HL-60 (cell line): Measurements from ENCODE around the gene SDF4.
"Not testable (repeated sequence)": the region's sequence is repeated elsewhere in the genome, so short reads cannot be mapped to it uniquely, and the experiment has no call there.

Source experiments
- DNase-seq, 2 experiments: peaks; one replicate each; pipeline ENCODE4 v3.0.0-alpha.2; 2010 to 2020; ENCODE audit warnings: low read depth in 1 of 2, low spot score in 1 of 2
- H3K27ac ChIP-seq: fragments of 250-450 bp; sonication (Bioruptor Pico); replicated peaks from 2 replicates; pipeline ENCODE4 v1.5.1; 2020; ENCODE audit warnings: mild to moderate bottlenecking, moderate library complexity
- H3K27me3 ChIP-seq: fragments of 250-450 bp; sonication (Bioruptor Pico); 2 replicates; pipeline ENCODE4 v1.5.1; 2021; ENCODE audit warnings: mild to moderate bottlenecking, moderate library complexity; ENCODE audit not compliant: insufficient read depth, poor library complexity, severe bottlenecking
- H3K4me3 ChIP-seq: replicated peaks from 2 replicates; pipeline ENCODE4 v1.5.1; 2011; ENCODE audit warnings: mild to moderate bottlenecking, control low read depth, low read length; ENCODE audit not compliant: insufficient read depth
- GABPA ChIP-seq: IDR thresholded peaks from 2 replicates; pipeline ENCODE4 v1.6.1; 2012; ENCODE audit warnings: low read depth
- POLR2AphosphoS5 ChIP-seq: IDR thresholded peaks from 2 replicates; pipeline ENCODE4 v1.6.1; 2012; ENCODE audit warnings: low read depth
- SPI1 ChIP-seq: IDR thresholded peaks from 2 replicates; pipeline ENCODE4 v1.6.1; 2012; ENCODE audit warnings: low read depth, mild to moderate bottlenecking, borderline replicate concordance
- TF ChIP-seq, protein P1 (sequence below): IDR thresholded peaks from one replicate; pipeline ENCODE4 v1.5.1; 2011; ENCODE audit warnings: low read length, control low read depth, inconsistent platforms; ENCODE audit not compliant: insufficient read depth
- TF ChIP-seq, protein P2 (sequence below): IDR thresholded peaks from 2 replicates; pipeline ENCODE4 v1.6.1; 2012; ENCODE audit warnings: low read depth; ENCODE audit not compliant: insufficient replicate concordance

Gene SDF4

DNA sequence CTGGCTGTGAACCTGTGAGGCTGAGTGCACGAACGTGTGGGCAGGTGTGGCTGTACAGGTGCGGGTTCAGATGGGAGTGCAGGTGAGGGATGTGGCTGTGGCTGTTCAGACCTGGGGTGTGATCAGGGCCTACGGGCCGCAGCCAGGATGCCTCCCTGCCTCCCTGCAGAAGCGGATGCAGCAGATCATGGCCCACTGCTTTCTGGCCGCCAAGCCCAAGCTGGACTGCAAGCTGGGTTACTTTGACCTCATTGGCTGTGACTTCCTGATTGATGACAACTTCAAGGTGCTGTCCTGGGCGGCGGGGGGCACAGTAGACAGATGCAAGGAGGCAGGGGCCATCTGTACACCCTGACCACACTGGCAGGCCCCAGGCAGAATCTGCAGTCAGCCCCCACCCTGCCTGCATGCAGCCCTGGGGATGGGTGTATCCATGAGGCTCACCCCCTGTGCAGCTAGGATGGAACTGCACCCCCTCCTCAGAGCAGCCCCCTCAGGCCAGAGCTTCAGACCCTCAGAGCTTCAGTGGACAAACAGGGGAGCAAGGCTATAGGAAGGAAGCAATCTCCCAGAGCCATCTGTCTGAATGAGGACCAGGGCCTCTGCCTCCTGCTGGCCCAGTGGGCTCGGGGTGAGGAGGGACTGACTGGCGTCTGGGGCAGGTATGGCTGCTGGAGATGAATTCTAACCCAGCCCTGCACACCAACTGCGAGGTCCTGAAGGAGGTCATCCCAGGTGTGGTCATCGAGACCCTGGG is 35.2 kb downstream of the SDF4 start:
- TF ChIP-seq SPI1 (no peak), GABPA (no peak), POLR2AphosphoS5 (no peak)
- TF ChIP-seq, protein P1, sequence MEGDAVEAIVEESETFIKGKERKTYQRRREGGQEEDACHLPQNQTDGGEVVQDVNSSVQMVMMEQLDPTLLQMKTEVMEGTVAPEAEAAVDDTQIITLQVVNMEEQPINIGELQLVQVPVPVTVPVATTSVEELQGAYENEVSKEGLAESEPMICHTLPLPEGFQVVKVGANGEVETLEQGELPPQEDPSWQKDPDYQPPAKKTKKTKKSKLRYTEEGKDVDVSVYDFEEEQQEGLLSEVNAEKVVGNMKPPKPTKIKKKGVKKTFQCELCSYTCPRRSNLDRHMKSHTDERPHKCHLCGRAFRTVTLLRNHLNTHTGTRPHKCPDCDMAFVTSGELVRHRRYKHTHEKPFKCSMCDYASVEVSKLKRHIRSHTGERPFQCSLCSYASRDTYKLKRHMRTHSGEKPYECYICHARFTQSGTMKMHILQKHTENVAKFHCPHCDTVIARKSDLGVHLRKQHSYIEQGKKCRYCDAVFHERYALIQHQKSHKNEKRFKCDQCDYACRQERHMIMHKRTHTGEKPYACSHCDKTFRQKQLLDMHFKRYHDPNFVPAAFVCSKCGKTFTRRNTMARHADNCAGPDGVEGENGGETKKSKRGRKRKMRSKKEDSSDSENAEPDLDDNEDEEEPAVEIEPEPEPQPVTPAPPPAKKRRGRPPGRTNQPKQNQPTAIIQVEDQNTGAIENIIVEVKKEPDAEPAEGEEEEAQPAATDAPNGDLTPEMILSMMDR: no peak
- TF ChIP-seq, protein P2, sequence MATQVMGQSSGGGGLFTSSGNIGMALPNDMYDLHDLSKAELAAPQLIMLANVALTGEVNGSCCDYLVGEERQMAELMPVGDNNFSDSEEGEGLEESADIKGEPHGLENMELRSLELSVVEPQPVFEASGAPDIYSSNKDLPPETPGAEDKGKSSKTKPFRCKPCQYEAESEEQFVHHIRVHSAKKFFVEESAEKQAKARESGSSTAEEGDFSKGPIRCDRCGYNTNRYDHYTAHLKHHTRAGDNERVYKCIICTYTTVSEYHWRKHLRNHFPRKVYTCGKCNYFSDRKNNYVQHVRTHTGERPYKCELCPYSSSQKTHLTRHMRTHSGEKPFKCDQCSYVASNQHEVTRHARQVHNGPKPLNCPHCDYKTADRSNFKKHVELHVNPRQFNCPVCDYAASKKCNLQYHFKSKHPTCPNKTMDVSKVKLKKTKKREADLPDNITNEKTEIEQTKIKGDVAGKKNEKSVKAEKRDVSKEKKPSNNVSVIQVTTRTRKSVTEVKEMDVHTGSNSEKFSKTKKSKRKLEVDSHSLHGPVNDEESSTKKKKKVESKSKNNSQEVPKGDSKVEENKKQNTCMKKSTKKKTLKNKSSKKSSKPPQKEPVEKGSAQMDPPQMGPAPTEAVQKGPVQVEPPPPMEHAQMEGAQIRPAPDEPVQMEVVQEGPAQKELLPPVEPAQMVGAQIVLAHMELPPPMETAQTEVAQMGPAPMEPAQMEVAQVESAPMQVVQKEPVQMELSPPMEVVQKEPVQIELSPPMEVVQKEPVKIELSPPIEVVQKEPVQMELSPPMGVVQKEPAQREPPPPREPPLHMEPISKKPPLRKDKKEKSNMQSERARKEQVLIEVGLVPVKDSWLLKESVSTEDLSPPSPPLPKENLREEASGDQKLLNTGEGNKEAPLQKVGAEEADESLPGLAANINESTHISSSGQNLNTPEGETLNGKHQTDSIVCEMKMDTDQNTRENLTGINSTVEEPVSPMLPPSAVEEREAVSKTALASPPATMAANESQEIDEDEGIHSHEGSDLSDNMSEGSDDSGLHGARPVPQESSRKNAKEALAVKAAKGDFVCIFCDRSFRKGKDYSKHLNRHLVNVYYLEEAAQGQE: no peak
- Histone ChIP-seq H3K4me3 (no peak overlapping the region), H3K27me3 (peaks cover 18% of the 10 kb centered on the region), H3K27ac (no peak overlapping the region)
- DNase-seq: no peak

DNA sequence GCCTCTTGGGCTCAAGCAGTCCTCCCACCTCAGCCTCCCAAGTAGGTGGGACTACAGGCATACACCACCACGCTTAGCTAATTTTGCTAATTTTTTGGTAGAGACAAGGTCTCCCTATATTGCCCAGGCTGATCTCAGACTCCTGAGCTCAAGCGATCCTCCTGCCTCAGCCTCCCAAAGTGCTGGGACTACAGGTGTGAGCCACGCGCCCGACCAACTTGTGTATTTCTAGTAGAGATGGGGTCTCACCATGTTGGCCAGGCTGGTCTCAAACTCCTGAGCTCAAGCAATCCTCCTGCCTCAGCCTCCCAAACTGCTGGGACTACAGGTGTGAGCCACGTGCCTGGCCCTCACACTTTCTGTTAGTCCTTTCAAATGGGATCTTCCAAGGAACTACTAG is 36.1 kb downstream of the SDF4 start:
- H3K4me3 ChIP-seq, DNase-seq, H3K27ac ChIP-seq: not testable (repeated sequence)
- H3K27me3 ChIP-seq: peaks cover 15% of the 10 kb centered on the region

DNA sequence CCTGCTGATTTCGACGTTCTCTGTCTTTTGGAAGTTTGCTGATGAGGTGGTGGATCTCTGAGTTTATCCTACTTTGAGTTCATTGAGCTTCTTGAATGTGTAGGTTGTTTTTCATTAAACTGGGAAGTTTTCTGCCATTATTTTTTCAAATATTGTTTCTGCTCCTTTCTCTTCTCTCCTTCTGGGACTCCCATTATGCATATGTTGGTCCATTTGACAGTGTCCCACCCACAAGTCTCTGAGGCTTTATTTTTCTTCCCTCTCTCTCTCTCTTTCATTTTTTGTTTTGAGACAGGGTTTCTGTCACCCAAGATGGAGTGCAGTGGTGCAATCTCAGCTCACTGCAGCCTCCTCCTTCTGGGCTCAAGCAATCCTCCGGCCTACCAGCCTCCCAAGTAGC is 37.1 kb downstream of the SDF4 start:
- TF ChIP-seq, protein P1: no peak
- TF ChIP-seq, protein P2: no peak
- TF ChIP-seq POLR2AphosphoS5 (no peak), SPI1 (no peak), GABPA (no peak)
- no peak for DNase-seq
- H3K27ac ChIP-seq: no peak overlapping the region
- peaks cover 6% of the 10 kb centered on the region for H3K27me3 ChIP-seq
- H3K4me3 ChIP-seq: no peak overlapping the region

DNA sequence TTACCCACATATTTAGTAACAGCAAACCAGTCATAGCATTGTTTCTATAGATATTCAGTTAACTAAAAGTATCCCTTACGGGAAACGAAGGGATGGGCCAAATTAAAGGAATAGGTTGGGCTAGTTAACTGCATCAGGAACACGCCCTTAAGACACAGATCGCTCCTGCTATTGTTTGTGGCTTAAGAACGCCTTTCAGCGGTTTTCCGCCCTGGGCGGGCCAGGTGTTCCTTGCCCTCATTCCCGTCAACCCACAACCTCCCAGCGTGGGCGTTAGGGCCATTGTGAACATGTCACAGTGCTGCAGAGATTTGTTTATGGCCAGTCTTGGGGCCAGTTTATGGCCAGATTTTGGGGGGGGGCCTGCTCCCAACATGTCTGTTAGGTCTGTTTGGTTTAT is 40.1 kb downstream of the SDF4 start:
- TF ChIP-seq SPI1 (no peak), POLR2AphosphoS5 (no peak), GABPA (no peak)
- TF ChIP-seq, protein P1: no peak
- TF ChIP-seq, protein P2: no peak
- H3K27me3 ChIP-seq: no peaks in the 10 kb centered on the region
- no peak overlapping the region for H3K27ac ChIP-seq
- no peak overlapping the region for H3K4me3 ChIP-seq
- DNase-seq: no peak
